HG03558 (cell line): Measurements from ENCODE around the gene DNMT3B.
"Not testable (repeated sequence)": the region's sequence is repeated elsewhere in the genome, so short reads cannot be mapped to it uniquely, and the experiment has no call there.

Source experiments
- ATAC-seq: cut with Tn5 transposase; IDR thresholded peaks from one replicate; pipeline ENCODE4 v1.9.1; 2021; ENCODE audit warnings: moderate number of reproducible peaks; ENCODE audit not compliant: unreplicated experiment; ENCODE audit errors: extremely low read depth

The DNMT3B gene

GRCh38 chr20:32761831-32762753 is at the start of gene DNMT3B:
Gene DNMT3B, plus strand, starts transcription at chr20:32762385. Its CDS starts 17,939 bp downstream, at chr20:32780324.
- no peak for ATAC-seq

- ATAC-seq: no peak
Observed at GRCh38 chr20:32718749-32719348, 43.3 kb upstream of the DNMT3B start.

DNA sequence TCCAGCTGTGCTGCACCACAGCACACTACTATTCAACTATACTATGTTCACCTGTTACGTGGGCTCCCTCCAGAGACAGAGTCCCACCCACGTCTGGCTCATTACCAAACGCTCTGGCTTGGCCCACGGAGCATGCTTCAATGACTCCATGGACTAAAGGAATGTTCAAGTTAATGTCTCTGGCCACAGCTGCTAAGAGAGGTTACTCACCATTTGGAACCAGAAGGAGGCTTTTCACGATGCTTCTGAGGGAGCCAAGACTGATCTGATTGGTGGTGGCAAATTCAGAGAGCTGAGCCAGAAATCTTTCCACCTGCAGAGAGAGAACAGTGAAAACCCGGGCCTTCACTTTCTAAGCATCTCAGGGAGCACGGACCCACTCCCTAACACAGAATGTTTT is 34.5 kb upstream of the DNMT3B start:
- ATAC-seq: no peak

DNA sequence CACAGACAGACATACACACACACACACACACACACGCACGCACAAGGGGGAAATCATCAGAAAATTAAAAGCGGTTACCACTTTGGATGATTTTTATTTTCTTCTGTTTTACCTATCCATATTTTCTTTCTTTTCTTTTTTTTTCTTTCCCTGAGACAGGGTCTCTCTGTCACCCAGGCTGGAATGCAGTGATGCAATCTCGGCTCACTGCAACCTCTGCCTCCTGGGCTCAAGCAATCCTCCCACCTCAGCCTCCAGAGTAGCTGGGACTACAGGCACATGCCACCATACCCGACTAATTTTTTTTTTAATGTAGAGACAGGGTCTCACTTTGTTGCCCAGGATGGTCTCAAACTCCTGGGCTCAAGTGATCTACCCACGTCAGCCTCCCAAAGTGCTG is 33.8 kb upstream of the DNMT3B start:
- ATAC-seq: not testable (repeated sequence)

- not testable (repeated sequence) for ATAC-seq
Observed at GRCh38 chr20:32729334-32729733, 32.9 kb upstream of the DNMT3B start.

DNA sequence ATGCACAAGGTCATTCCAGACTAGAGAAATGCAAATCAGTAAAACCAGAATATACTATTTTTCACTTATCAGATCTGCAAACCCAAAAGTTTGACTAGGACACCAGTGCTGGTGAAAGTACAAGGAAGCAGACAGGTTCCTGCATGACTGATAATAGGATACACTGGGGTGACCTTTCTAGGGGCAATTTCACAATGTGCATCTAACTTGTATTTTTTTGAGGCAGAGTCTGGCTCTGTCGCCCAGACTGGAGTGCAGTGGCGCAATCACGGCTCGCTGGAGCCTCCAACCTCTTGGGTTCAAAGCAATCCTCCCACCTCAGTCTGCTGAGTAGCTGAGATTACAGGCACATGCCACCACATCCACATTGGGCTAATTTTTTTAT is 30.3 kb upstream of the DNMT3B start:
- ATAC-seq: no peak

DNA sequence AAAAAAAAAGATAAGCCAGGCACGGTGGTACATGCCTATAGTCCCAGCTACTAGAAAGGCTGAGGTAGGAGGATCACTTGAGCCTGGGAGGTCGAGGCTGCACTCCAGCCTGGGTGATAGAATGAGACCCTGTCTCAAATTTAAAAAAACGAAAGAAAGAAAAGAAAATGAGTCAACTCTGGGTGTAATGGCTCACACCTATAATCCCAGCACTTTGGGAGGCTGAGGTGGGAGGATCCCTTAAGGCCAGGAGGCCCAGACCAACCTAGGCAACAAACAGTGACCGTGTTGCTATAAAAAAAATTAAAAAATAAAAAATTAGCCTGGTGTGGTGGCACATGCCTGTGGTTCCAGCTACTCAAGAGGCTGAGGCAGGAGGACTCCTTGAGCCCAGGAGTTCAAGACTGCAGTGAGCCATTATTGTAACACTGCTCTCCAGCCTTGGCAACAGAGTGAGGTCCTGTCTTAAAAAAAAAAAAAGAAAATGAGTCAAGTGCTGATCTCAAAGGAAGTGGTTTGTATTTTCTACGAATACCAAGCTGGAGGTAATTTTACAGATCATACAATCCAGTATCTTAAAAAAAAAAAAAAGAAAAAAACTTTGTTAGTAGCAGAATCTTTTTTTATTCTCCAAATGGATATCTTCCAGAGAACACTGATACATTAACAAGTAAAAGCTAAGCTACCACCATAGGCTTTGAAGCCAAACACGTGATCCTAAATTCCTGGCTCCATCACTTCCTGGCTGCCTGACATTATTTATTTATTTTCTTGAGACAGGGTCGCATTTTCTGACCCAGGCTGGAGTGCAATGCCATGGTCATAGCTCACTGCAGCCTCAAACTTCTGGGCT is 24.6 kb upstream of the DNMT3B start:
- ATAC-seq: no peak

- no peak for ATAC-seq
Observed at GRCh38 chr20:32741151-32741550, 21.0 kb upstream of the DNMT3B start.

GRCh38 chr20:32742322-32743236 is 19.6 kb upstream of the DNMT3B start:
- no peak for ATAC-seq

DNA sequence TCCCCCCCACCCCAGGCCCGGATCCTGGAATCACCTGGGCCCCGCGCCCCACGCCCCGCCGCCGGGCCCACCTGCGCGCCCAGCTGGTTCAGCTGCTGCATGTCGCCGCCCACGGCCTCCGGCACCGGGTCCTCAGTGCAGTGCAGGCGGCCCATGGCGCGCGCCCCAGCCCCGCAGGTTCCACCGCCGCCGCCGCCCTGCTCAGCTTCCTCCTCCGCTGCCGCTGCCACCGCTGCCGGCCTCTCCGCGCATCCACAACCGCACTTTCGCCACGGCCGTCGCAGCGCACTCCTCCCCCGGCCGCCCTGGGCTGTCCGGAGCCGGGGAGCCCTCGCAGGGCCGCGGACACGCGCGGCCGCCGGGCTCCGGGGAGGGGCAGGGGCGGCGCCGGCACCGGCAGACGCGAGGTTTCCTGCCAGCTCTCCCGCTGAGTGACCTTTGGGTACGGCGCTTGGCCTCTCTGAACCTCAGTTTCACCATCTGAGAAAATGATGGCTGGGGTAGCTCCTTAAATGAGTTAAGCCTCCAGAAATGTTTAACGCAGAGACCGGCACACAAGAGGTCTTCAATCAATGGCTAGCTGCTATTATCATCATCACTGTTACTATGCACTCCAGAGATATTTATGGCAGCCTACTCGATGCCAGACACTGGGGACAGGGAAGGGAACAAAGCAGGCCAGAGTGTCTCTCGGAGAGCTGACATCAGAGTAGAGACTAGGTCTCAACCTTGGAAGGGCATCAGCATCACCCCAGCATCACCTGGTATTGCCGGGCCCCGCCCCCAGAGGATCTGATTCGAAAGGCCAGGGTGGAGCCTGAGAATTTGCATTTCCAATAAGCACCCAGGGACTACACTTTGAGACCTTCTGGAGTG is 18.7 kb upstream of the DNMT3B start, which contains the start of gene COMMD7:
Gene COMMD7, minus strand, starts transcription at position 231 of the 876 bp plus-strand sequence. Its CDS starts 76 bp downstream, at position 155.
- ATAC-seq: no peak

- no peak for ATAC-seq
Observed at GRCh38 chr20:32749914-32750637, 12.1 kb upstream of the DNMT3B start.

DNA sequence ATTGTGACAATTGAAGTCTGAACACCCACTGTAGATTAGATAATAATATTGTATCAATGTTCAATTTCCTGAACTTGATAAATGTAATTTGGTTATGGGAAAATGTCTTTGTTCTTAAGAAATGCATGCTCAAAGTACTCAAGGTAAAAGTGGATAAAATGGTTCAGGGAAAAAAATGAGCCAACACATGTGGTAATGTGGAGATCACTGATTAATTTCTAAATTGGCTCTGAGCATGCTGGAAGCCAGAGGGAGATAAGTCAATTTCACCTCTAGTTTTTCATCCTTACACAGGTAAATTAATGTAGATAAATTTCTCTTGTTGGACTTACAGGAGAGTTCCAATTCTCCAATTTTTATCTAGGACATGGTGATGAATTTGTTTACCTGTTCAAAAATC is 10.9 kb upstream of the DNMT3B start:
- ATAC-seq: no peak

- ATAC-seq: no peak
Observed at GRCh38 chr20:32751702-32752457, 10.3 kb upstream of the DNMT3B start.

DNA sequence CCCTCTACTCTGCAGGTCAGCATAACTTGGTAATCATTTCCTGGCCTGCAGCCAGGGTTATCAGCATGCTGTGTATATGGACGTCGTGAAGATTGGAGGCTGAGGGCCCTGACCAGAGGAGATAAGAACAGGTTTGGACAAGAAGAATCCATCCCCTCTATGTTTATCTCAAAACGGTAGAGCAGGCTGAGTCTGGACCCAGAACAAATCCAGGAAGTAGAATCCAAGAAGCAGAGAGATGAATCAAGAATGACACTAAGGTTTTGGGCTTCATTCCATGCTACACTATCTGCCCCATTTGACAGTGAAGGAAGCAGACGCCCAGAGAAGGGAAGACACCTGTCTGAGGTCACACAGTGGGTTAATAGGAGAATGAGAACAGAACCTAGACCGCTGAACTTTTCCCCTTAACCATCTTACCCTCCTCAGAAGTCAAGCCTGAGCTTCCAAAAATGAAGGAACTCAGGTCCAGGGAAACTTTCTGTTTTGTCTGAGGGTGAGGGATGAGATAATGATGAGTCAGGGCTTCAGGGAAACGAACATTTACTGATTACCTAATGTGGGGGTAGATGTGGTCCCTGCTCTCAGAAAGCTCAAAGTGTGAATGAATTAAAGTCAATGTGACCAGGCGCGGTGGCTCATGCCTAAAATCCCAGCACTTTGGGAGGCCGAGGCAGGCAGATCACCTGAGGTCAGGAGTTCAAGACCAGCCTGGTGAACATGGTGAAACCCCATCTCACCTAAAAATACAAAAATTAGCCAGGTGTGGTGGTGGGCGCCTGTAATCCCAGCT is 9.5 kb upstream of the DNMT3B start:
- ATAC-seq: no peak

GRCh38 chr20:32753731-32754130 is 8.5 kb upstream of the DNMT3B start:
- no peak for ATAC-seq

- no peak for ATAC-seq
Observed at GRCh38 chr20:32756156-32756555, 6.0 kb upstream of the DNMT3B start.
